Cardiac muscle cell (in vitro differentiated cells and primary cell): ENCODE measurements around the gene CES4A. TPM values are rescaled to one million over a fixed set of nuclear protein-coding genes. Genes with fewer than 3 reads are reported as not detected.

Source experiments
- DNase-seq, 2 donors: peaks; one replicate each; pipeline versions ENCODE4 v3.0.0 to v3.0.0-alpha.2; 2010 to 2017; ENCODE audit warnings: low read depth in 1 of 2, low spot score in 1 of 2
- H3K27ac ChIP-seq: fragments of 200-600 bp; sonication (generic); 2 replicates; pipeline ENCODE4 v1.5.1; 2016
- H3K27me3 ChIP-seq: fragments of 200-600 bp; sonication (generic); 2 replicates; pipeline ENCODE4 v1.6.0; 2016; ENCODE audit warnings: control low read depth
- H3K36me3 ChIP-seq: fragments of 200-600 bp; sonication (generic); 2 replicates; pipeline ENCODE4 v1.5.1; 2016; ENCODE audit warnings: control low read depth
- H3K4me1 ChIP-seq: fragments of 200-600 bp; sonication (generic); 2 replicates; pipeline ENCODE4 v1.8.1; 2017; ENCODE audit warnings: low read depth, mild to moderate bottlenecking, mixed run types
- H3K4me3 ChIP-seq: fragments of 200-600 bp; sonication (generic); 2 replicates; pipeline ENCODE4 v1.5.1; 2016; ENCODE audit warnings: mild to moderate bottlenecking
- H3K9me3 ChIP-seq: fragments of 200-600 bp; sonication (generic); 2 replicates; pipeline ENCODE4 v1.5.1; 2017; ENCODE audit warnings: low read depth, mild to moderate bottlenecking, control low read depth
- polyA plus RNA-seq: library from polyadenylated mRNA; unstranded; fragments of >200 nt; fragmentation: Nextera tagmentation; extraction: Ambion mirVana; gene quantifications from 2 replicates; pipeline ENCODE4 v1.2.1, GENCODE V29; 2016
- total RNA-seq: library from RNA; depleted of rRNA; stranded (reverse); fragments of >200 nt; gene quantifications from 2 replicates; pipeline ENCODE4 v1.2.3, GENCODE V29; 2016
- TF ChIP-seq, protein P1 (sequence below): IDR thresholded peaks from 2 replicates; pipeline ENCODE4 v1.5.1; 2012; ENCODE audit warnings: low read depth, mild to moderate bottlenecking, low read length

The CES4A gene
- total and polyA plus RNA-seq, 2 experiments from 2014 or later: 14.7 to 15.7 TPM

DNA sequence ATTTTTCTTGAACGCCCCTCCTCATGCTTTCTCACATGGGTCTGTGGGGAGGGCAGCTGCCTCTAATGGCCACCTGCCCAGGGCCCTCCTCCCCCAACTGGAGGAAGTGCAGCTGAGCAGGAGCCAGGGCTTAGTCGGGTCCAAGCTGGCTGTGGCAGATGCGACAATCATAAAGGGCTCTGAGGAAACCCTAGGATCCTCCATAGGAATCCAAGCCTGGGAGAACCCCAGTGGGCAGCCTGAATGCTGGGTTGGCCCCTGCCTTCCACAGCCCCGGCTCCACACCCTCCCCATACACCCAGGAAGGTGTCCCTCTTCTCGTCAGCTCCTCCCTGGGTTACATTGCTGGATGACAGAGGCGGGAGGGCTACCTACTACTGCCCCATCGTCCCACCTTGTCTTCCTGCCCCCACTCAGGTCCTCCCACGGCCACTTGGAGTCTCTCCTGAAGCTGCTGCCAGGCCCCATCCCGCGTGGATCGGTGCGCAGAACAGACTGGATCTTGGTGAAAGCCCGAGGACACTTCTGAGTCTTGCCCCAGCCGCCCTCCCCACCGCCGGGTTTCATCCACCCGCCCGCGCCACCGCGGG, 24.9 kb downstream of the CES4A start:
- Histone ChIP-seq H3K4me1 (no peaks in the 10 kb centered on the region), H3K36me3 (no peaks in the 10 kb centered on the region), H3K27ac (no peak overlapping the region), H3K4me3 (peak overlapping the region; percentile 28), H3K9me3 (no peaks in the 10 kb centered on the region), H3K27me3 (peaks cover 3% of the 10 kb centered on the region)
- TF ChIP-seq, protein P1, sequence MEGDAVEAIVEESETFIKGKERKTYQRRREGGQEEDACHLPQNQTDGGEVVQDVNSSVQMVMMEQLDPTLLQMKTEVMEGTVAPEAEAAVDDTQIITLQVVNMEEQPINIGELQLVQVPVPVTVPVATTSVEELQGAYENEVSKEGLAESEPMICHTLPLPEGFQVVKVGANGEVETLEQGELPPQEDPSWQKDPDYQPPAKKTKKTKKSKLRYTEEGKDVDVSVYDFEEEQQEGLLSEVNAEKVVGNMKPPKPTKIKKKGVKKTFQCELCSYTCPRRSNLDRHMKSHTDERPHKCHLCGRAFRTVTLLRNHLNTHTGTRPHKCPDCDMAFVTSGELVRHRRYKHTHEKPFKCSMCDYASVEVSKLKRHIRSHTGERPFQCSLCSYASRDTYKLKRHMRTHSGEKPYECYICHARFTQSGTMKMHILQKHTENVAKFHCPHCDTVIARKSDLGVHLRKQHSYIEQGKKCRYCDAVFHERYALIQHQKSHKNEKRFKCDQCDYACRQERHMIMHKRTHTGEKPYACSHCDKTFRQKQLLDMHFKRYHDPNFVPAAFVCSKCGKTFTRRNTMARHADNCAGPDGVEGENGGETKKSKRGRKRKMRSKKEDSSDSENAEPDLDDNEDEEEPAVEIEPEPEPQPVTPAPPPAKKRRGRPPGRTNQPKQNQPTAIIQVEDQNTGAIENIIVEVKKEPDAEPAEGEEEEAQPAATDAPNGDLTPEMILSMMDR: no peak
- no peak for DNase-seq

- TF ChIP-seq, protein P1: no peak
- H3K27ac ChIP-seq: no peak overlapping the region
- peaks cover 3% of the 10 kb centered on the region for H3K27me3 ChIP-seq
These were observed 25.6 kb downstream of the CES4A start for GRCh38 chr16:67013823-67014633.

GRCh38 chr16:67014634-67015312, 26.4 kb downstream of the CES4A start:
- Histone ChIP-seq H3K9me3 (no peaks in the 10 kb centered on the region), H3K27ac (no peak overlapping the region), H3K4me3 (no peak overlapping the region), H3K36me3 (no peaks in the 10 kb centered on the region), H3K4me1 (no peaks in the 10 kb centered on the region), H3K27me3 (peaks cover 3% of the 10 kb centered on the region)
- DNase-seq: no peak
- TF ChIP-seq, protein P1: no peak

More at GRCh38 chr16:67013823-67014633, 25.6 kb downstream of the CES4A start:
- H3K9me3 ChIP-seq: no peaks in the 10 kb centered on the region
- peak overlapping the region; percentile 28 for H3K4me3 ChIP-seq
- peak; percentile 78 to 89 for DNase-seq
- no peaks in the 10 kb centered on the region for H3K4me1 ChIP-seq
- no peaks in the 10 kb centered on the region for H3K36me3 ChIP-seq

- Histone ChIP-seq H3K4me1 (no peaks in the 10 kb centered on the region), H3K27ac (no peak overlapping the region), H3K9me3 (no peaks in the 10 kb centered on the region), H3K4me3 (no peak overlapping the region), H3K27me3 (peaks cover 3% of the 10 kb centered on the region), H3K36me3 (no peaks in the 10 kb centered on the region)
- DNase-seq: no peak
- TF ChIP-seq, protein P1: no peak
These were observed 26.9 kb downstream of the CES4A start for GRCh38 chr16:67015313-67015731.

GRCh38 chr16:67016143-67016542, 27.8 kb downstream of the CES4A start:
- peaks cover 3% of the 10 kb centered on the region for H3K27me3 ChIP-seq

More at GRCh38 chr16:67016143-67016542, 27.8 kb downstream of the CES4A start:
- Histone ChIP-seq H3K4me1 (no peaks in the 10 kb centered on the region), H3K4me3 (no peak overlapping the region), H3K27ac (no peak overlapping the region), H3K9me3 (no peaks in the 10 kb centered on the region), H3K36me3 (no peaks in the 10 kb centered on the region)
- TF ChIP-seq, protein P1: no peak
- DNase-seq: no peak
